HL-60/S4 treated with phorbol 12-myristate 13-acetate at 8.2 ng/mL for 4 days and 3 days (cell line): ENCODE data around the gene FAM83F.
"Not testable (repeated sequence)": the region's sequence is repeated elsewhere in the genome, so short reads cannot be mapped to it uniquely, and the experiment has no call there.

Source experiments
- in situ Hi-C: fragments of 300-500 bp; cut with MboI; formaldehyde crosslinking; loops from 2 replicates; pipeline ENCODE4 v1.15.0; 2022; ENCODE audit warnings: low sequenced_read_pairs

Gene FAM83F

DNA sequence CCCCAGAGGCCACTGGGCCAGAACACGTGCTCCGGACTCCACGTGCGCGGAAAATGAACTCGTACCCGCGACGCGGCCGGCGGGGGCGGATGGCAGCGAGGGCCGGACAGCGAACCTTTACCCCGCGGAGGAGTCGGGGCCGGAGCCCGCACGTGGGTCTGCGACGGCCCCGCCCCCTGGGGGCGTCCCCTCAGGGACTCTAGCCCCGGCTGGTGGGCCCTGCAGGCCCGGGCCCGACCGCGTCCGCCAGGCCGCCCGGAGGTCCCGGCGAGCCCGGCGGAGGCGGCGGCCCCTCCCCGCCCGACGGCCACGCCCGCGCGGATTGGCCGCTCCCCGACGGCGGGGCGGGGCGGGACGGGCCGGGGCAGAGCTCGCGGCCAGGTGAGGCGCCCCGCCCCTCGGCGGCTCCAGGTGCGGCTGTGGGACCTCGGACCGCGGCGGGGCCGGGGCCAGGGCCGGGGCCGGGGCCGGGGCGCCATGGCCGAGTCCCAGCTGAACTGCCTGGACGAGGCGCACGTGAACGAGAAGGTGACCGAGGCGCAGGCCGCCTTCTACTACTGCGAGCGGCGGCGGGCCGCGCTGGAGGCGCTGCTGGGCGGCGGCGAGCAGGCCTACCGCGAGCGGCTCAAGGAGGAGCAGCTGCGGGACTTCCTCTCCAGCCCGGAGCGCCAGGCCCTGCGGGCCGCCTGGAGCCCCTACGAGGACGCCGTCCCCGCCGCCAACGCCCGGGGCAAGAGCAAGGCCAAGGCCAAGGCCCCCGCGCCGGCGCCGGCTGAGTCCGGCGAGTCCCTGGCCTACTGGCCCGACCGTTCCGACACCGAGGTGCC lies at the start of gene FAM83F:
Gene FAM83F, plus strand, starts transcription at position 389 of the 827 bp plus-strand sequence. Its CDS starts 89 bp downstream, at position 478.
- in situ Hi-C loops, result no loop called here

DNA sequence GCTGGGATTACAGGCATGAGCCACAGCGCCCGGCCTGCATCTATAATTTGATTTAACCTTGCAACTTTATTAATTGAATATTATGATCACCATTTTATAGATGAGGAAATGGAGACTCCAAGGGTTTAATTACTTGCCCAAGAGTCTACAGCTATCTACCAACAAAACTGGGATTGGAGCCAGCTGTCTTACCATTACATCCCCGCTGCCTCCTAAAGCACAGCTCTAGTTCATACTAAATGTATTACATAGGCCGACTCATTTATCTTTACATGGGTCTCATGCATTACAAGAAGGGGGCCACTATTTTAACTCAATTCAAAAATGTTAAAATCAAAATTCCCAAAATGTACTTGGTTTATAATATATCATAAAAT lies 48.6 kb upstream of the FAM83F start:
- in situ Hi-C loops, result no loop called here

DNA sequence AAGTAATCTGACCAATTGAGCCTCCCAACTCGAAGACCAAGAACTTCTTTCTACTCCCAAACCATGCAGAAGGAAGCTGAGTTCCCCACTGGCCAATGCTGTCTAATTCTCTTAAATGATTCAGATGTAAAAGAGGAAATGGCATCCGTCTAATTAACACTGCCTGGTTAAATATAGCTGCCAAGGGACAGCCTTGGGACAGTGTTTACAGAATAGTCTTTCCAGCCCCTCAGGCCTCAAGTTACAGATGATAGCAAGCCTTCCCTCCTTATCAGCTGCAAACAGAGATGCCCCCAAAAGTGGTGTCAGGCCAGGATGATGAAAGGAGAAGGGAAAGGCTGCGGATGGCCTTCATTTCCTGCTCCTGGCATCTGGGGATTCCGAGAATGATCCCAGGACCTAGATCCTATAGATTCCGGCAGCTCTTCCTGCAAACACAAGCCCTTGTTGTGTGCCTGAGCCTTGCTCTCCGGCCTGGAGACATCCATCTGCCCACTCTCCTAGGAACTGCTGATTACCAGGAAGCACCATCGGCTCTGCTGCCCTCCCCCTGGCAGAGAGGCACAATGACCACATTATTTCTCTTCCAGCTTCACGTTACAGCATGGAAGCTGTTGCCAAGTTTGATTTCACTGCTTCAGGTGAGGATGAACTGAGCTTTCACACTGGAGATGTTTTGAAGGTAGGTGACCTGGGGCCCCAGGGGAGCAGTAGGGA lies 48.1 kb upstream of the FAM83F start:
- in situ Hi-C loops, result no loop called here

DNA sequence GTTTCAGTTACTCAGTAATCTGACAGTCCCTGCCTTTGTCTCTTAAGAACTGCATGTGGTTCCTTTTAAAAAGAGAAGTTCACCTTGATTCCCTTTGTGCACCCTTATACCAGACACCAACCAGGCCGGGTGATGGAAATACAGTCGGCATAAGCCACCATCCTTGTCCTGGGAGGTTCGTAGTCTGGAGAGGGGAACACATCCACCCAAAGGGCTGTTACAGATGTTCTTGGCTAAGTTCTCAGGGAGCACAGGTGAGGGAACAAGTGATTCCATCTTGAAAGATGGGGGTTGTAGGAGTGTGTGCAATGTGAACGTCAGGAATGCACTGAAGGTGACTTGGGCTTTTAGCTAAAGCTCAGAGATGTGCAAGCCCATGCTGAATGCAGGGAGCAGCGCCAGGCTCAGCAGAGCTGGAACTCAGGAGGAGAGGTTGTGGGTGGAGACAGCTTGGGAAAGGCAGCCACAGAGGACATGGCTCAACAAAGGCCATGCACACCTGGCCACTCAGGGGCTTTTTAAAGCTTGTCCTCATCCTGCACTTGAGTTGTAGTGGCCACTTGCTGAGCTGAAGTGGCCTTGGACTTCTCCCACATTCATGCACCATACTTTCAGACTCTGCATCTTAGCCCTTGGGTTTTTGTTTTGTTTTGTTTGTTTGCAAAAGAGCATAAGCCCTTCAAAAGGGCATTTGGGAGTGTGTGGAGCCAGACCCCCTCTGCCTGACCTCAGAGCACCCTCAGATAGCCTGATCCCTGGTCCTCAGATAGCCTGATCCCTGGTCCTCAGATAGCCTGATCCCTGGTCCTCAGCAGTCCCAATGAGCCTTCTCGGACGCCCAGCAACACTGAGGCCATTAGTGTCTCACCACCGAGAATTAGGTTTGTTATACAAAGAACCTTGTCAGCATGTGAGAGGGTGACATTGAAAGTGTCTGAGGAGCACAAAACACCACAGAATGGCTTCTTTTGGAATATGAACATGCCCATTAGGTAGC lies 47.2 kb upstream of the FAM83F start:
- in situ Hi-C loops, result no loop called here

DNA sequence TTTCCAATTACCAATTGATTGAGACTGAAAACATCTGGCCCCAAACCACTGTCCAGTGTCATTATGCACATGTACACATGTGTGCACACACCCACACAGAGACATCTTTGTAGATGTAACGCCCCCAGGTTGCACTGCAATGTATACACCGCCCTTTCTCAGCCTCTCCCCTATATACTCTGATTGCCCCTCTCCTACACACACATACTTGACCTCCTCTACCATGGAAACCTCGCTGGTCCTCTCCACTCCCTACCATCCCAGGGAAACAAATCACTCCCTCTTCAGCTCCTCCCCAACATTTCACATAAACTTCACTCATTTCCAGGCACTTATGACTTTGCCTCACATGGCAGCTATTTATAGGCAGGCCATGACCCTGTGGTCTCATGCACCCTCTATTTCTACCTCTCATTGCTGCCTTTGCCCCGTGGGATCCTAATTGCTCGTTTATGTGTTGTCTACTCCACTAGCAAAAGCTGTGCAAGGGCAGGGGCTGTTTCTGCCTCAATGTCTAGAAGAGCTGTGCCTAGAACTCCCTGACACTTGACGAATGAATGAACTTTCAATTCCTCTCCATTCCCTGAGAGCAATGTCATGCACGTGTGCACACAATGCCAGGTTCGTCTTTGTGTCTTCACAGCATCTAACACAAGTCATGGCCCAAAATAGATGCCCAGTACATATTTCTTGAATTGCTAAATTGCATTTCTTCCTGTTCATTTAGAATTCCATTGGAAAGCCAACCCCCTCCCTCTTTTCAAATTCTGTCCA lies 44.6 kb upstream of the FAM83F start:
- in situ Hi-C loops, result no loop called here

DNA sequence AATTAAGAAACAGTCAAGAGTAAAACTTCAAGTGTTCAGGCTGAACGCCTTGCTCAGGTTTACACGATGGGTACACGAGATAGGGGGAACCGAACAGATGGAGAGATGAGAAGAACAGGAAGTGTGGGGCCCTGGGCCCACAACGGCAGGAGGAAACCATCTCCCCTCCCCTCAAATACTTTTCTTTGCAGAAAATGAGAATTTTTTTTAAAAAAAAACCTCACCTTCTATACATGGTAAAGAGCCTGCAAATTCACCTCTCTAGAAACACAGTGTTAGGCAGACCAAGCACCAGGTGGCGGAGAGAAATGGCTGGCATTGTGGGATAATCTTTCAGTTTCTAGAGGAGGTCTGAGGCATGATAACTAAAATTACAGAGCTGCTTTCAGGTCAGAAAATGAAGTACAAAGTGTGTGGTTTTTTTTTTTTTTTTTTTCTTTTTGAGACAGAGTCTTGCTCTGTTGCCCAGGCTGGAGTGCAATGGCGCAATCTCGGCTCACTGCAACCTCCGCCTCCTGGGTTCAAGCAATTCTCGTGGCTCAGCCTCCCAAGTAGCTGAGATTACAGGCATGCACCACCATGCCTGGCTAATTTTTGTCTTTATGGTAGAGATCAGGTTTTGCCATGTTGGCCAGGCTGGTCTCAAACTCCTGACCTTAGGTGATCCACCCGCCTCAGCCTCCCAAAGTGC lies 43.0 kb upstream of the FAM83F start:
- in situ Hi-C loops, result not testable (repeated sequence)

DNA sequence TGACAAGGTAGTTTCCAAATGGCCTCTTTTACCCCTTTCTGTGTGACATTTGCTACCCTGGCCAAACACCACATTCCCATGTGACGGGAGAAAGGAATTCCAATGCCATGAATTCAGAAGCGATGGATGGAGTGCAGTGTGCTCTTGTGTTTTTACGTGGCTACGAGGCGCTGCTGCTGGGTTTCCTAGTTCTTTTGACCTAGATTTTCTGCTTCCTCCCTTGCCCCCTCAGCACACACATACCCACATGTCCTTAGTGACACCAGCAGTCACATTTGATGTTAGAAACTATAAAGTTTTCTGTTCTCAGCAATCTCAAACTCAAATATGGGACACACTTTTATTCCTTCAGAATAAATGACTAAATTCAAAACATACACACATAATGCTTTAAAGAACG lies 42.4 kb upstream of the FAM83F start:
- in situ Hi-C loops, result no loop called here

DNA sequence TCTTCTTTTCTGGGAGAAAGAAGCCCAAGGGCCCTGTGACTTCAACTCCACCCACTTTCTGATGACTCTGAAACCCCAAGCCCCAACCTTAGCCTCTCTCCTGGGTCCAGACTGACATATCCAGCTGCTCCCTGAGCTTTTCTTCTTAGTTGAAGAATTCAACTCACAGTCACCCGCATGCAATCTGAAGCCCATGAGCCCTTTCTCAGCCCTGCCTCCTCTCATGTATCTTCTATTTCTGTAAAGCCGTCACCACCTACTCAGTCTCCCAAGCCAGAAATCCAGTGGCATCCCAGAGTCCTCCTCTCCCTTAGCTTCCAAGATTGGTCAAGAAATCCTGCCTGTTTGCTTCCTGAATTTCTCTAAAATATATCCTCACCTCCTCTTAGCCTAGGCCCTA lies 41.7 kb upstream of the FAM83F start:
- in situ Hi-C loops, result no loop called here

DNA sequence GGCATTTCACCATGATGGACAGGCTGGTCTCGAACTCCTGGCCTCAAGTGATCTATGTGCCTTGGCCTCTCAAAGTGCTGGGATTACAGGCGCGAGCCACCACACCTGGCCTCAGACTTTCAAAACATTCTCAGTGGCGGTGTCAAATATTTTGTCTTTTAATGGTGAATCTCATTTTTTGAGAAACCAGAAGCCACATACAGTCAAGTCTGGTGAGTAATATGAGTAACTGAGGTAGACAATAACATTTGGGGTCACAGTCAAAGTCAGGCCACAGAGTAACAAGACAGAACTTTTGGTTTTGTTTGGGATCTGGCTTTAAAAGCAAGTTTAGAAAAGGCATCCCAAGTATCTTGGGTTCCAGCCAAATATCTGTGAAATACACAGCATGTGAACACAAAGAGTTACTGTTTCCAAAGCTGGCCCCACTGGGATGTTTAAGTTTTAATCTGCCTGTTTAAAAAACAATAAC lies 40.1 kb upstream of the FAM83F start:
- in situ Hi-C loops, result no loop called here

DNA sequence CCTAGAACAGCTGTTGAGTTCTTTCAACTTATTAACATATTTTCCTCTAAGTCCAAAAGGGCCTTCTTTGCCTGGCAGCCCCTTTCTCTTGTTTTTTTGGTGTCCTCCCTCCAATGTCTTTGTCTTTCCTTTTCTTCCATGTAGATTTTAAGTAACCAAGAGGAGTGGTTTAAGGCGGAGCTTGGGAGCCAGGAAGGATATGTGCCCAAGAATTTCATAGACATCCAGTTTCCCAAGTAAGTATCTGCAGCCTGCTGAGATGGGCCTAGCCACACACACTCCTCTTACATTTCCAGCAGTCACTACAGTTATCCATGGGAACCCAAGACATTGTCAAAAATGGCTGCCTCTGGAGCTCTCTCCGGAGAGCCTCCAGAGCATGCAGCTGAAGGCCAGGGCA lies 39.1 kb upstream of the FAM83F start:
- in situ Hi-C loops, result no loop called here

DNA sequence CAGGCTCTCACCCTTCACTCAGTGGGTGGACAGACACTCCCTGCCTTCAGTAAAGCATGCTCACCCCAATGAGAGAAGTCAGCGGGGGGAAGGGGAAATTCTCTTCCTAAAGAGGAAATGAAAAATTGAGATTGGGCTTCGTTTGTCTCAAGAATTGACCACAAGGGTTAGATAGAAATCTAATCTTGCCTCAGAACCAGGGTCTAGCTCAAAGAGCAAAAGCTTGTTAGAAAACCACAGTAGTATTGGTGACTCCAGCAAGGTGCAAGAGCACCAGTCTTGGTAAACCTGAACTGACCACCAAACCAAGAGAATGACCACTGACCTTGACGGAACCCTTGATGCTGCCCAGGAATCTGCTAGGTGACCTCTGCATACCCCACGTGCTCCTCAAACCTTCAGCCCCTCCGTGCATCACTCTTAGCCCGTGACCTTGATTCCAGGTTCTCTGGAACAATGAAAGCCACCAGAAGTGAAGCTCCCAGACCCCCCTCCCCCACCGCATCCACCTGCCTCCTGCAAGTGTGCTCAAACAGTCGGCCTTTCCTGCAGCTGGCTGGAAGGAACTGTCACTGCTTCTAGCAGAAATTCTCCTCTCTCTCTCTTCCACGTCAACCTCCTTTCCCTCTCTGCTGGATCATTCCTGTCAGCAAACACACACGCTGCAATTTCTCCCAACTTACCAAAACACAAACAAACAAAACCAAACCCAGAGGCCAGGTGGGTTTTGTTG lies 37.7 kb upstream of the FAM83F start:
- in situ Hi-C loops, result no loop called here

DNA sequence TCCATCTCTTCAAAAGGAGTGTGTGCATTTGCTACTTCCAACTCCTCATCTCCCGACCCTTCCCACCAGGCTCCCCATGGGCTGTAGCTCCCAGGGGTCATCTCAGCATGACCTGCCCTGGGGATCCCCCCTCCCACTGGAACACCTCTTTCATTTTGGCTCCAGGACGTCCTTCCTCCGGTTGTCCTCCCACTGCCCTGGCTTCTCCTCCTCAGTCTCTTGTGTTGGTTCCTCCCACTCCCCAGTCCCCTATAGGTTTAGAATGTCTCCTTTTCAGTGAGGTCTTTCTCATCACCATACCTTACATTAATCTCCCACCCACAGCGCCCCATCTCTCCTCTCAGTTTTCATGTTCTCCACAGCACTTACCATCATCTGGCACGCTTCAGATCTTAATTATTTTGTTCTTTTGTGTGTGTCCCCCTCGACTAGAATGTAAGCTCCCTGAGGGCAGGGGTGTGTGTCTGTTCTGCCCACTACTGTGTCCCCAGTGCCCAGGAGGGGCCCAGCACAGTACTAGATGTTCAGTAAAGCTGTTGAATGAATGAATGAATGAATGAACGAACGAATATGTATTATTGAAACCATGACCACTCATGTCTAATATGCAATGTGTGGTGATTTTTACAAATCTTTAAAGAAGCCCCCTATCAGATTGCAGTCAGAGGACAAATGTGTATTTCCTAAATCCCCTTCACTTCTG lies 36.6 kb upstream of the FAM83F start:
- in situ Hi-C loops, result no loop called here

DNA sequence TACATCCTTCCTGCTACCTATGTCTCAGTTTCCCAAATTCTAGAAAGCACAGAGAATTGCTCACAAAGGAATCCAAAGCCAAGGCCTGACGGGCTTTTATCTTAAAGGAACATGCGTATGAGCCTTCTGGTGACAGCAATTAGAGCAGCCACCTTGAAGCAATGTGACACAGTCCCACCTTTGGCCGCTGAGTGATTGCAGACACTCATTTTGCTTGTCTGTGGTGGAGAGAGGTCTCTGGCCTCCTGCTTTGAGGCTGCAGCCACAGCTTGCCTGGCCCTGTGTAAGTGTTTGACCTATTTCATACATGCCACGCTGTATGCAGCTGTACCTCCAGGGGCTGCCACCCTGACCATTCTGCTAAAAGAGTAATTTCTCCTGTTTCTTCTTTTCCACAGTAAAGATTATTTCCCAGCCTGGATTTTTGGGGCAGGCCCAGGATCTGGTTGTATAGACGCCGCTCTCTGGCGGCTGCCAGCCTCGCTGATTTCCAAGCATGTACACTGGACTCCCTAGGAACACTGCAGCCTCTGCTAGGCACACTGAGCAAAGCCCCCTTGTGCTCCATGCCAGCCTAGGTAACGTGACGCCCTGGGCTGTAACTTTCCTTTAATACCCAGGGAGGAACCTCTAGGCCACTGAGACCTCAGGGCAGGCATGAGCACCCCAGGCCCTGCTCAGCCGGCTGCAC lies 35.7 kb upstream of the FAM83F start:
- in situ Hi-C loops, result no loop called here

DNA sequence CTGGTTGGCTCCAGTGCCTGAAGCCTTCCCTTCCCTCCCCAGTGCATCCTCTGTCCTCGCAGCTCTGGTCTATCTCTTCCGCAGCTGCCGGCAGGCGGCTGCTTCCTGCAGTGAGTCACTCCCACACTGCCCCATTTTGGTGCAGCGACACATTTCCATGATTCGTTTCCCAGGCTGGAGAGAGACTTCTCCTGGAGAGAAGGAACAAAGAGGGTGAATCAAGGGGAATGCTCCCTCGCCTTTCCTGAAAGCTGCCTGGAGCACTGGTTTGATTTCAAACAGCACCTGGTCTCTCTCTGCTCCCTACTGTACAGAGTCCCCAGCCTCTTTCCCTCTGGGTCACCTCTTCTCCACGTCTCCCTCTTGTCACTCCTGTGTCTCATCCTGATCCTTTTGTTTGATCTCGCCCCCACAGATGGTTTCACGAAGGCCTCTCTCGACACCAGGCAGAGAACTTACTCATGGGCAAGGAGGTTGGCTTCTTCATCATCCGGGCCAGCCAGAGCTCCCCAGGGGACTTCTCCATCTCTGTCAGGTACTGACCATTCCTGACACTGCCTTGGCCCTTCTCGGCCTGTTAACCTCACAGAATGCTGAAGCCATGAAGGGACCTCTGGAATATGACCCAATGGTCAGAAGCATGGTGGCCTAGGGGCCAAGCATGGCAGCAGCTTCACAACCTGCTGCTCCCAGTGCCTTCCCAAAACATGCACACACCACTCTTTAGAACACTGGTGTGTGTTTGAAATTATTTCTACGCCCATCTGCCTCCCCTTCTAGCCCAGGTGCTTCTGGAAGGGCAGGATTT lies 34.9 kb upstream of the FAM83F start, which contains the start of gene TMA7B:
Gene TMA7B, plus strand, starts transcription at position 758 of the 808 bp plus-strand sequence. CDS start 3,978 bp downstream, outside the sequence.
- in situ Hi-C loops, result no loop called here

DNA sequence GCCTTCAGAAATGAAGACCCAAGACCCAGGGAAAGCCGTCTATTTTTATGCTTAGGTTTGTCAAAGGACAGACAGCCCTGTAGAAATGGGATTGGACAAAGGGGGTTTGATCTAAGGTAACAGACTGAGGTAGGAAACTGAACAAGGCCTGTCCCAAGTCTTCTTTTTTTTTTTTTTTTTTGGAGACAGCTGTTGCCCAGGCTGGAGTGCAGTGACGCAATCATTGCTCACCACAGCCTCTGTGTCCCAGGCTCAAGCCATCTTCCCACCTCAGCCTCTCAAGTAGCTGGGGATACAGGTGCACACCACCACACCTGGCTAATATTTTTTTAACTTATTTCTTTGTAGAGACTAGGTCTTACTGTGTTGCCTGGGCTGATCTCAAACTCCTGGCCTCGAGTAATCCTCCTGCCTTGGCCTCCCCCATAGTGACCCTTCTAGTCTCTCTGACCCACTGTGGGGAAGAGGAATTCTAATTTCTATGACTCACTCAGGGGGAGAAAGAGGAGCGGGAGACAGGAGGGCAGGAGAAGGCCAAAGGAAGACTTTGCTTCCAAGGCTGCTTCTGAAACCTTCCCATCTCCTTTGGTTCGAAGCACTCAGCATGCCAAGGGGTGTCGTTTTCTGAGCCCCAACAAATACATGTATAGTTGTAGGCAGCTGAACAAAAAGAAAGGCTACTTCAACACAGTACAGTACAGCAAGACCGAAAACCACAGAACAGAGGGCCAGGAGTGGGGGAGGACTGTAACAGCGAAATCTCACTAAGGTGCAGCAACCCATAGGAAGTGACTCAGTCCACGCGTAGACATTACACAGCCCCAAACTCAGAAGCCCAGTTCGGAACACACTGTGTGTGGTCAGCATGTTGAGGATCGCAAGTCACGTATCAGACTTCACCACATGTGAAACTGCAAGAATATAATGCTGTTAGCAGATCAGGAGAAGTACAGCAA lies 33.7 kb upstream of the FAM83F start:
- in situ Hi-C loops, result no loop called here

DNA sequence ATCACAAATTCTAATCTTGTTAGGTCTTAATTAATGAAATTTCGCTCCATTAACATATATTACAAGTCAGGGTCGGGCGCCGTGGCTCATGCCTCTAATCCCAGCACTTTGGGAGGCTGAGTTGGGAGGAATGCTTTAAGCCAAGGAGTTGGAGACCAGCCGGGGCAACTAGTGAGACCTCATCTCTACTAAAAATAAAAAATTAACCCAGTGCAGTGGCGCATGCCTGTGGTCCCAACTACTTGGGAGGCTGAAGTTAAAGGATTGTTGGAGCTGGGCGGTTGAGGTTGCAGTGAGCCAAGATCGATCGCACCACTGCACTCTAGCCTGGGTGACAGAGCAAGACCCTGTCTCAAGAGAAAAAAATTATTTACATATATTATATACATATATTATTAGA lies 32.7 kb upstream of the FAM83F start:
- in situ Hi-C loops, result no loop called here
